Parathyroid adenoma (tissue), 2 donors: ENCODE data around the gene DCLK2.

Experiments used
- H2AFZ ChIP-seq: fragments of 300-600 bp; sonication (generic); one replicate; pipeline ENCODE4 v1.7.0; 2017; ENCODE audit warnings: antibody characterized with exemption, mild to moderate bottlenecking
- H3K27ac ChIP-seq: fragments of 300-600 bp; sonication (generic); one replicate; pipeline ENCODE4 v1.7.0; 2017
- H3K27me3 ChIP-seq: fragments of 300-600 bp; sonication (generic); one replicate; pipeline ENCODE4 v1.7.0; 2017; ENCODE audit warnings: low read length; ENCODE audit not compliant: control insufficient read depth, insufficient read depth
- H3K36me3 ChIP-seq: fragments of 300-600 bp; sonication (generic); one replicate; pipeline ENCODE4 v1.7.0; 2017; ENCODE audit warnings: low read length; ENCODE audit not compliant: control insufficient read depth, insufficient read depth
- H3K4me1 ChIP-seq: fragments of 300-600 bp; sonication (generic); one replicate; pipeline ENCODE4 v1.7.0; 2017; ENCODE audit warnings: control low read depth
- H3K4me2 ChIP-seq: fragments of 300-600 bp; sonication (generic); one replicate; pipeline ENCODE4 v1.7.0; 2017; ENCODE audit warnings: low read length
- H3K4me3 ChIP-seq: fragments of 300-600 bp; sonication (generic); one replicate; pipeline ENCODE4 v1.7.0; 2017; ENCODE audit warnings: low read depth, low read length
- H3K79me2 ChIP-seq: fragments of 300-600 bp; sonication (generic); one replicate; pipeline ENCODE4 v1.7.0; 2017; ENCODE audit warnings: control low read depth
- H3K9ac ChIP-seq: fragments of 300-600 bp; sonication (generic); one replicate; pipeline ENCODE4 v1.7.0; 2017; ENCODE audit warnings: mild to moderate bottlenecking
- H3K9me3 ChIP-seq: fragments of 300-600 bp; sonication (generic); one replicate; pipeline ENCODE4 v1.7.0; 2017; ENCODE audit warnings: low read length; ENCODE audit not compliant: control insufficient read depth
- CTCF ChIP-seq: fragments of 300-600 bp; sonication (generic); IDR thresholded peaks from one replicate; pipeline ENCODE4 v1.7.0; 2017; ENCODE audit warnings: antibody characterized with exemption, mild to moderate bottlenecking
- donor health status: primary hyperparathyroidism.

The DCLK2 gene

GRCh38 chr4:150140774-150141400 is 62.6 kb downstream of the DCLK2 start:
- Histone ChIP-seq H3K79me2 (no peaks in the 10 kb centered on the region), H3K27me3 (no peaks in the 10 kb centered on the region), H3K4me3 (no peak overlapping the region), H3K4me2 (no peak overlapping the region), H3K27ac (no peak overlapping the region), H3K9ac (no peak overlapping the region), H3K36me3 (no peaks in the 10 kb centered on the region), H2AFZ (no peak overlapping the region), H3K9me3 (no peaks in the 10 kb centered on the region), H3K4me1 (no peaks in the 10 kb centered on the region)
- no peak for TF ChIP-seq CTCF

- Histone ChIP-seq H3K36me3 (no peaks in the 10 kb centered on the region), H3K4me2 (no peak overlapping the region), H3K4me3 (no peak overlapping the region), H3K27ac (no peak overlapping the region), H3K4me1 (no peaks in the 10 kb centered on the region), H3K27me3 (no peaks in the 10 kb centered on the region), H3K9me3 (no peaks in the 10 kb centered on the region), H3K9ac (no peak overlapping the region), H3K79me2 (no peaks in the 10 kb centered on the region), H2AFZ (no peak overlapping the region)
- no peak for TF ChIP-seq CTCF
Observed at GRCh38 chr4:150141756-150142155, 63.5 kb downstream of the DCLK2 start.

- TF ChIP-seq CTCF = no peak
- Histone ChIP-seq H3K9ac (no peak overlapping the region), H3K4me1 (no peaks in the 10 kb centered on the region), H3K36me3 (no peaks in the 10 kb centered on the region), H2AFZ (no peak overlapping the region), H3K4me2 (no peak overlapping the region), H3K79me2 (no peaks in the 10 kb centered on the region), H3K9me3 (no peaks in the 10 kb centered on the region), H3K4me3 (no peak overlapping the region), H3K27ac (no peak overlapping the region), H3K27me3 (no peaks in the 10 kb centered on the region)
Observed at GRCh38 chr4:150142831-150143230, 64.6 kb downstream of the DCLK2 start.

- Histone ChIP-seq H3K4me3 (no peak overlapping the region), H3K27ac (no peak overlapping the region), H3K4me2 (no peak overlapping the region), H2AFZ (no peak overlapping the region), H3K36me3 (no peaks in the 10 kb centered on the region), H3K9ac (no peak overlapping the region), H3K4me1 (no peaks in the 10 kb centered on the region), H3K79me2 (no peaks in the 10 kb centered on the region), H3K27me3 (no peaks in the 10 kb centered on the region), H3K9me3 (no peaks in the 10 kb centered on the region)
- no peak for TF ChIP-seq CTCF
Observed at GRCh38 chr4:150145090-150145945, 67.1 kb downstream of the DCLK2 start.
